Measurements from ENCODE around the gene TXLNG. TPM values are rescaled to one million over a fixed set of nuclear protein-coding genes. Genes with fewer than 3 reads are reported as not detected.

TXLNG gene
- polyA plus RNA-seq, 1 of the 3 experiments (the other 2 are of a cell fraction): 12.1 TPM

GRCh38 chrX:16748425-16748824, 37.8 kb upstream of the TXLNG start:
- Histone ChIP-seq H3K36me3 (replicated peaks in 1 of 2; ENCODE audit: control insufficient read depth in 1 of 2, insufficient read depth in 2 of 2, low read length in 1 of 2) (peaks cover 39 to 46% of the 10 kb centered on the region in 2 experiments), H2AFZ (ENCODE audit: low read depth) (no peak overlapping the region), H3K9me2 (no peaks in the 10 kb centered on the region), H3F3A (replicated peaks; ENCODE audit: insufficient read depth) (no peaks in the 10 kb centered on the region), H3K9ac (no peak overlapping the region), H3K4me1 (ENCODE audit: control insufficient read depth in 1 of 2, insufficient read depth in 2 of 2, low read depth in 1 of 2, low read length in 1 of 2) (0 out of 4 replicates have a peak, but pooled peaks cover 0 to 3% of the 10 kb centered on the region in 2 experiments), H3K79me2 (ENCODE audit: insufficient read depth) (peaks cover 3% of the 10 kb centered on the region; the same call in 1 of the 2 replicates), H4K20me1 (ENCODE audit: insufficient read depth) (no peaks in the 10 kb centered on the region), H3K27ac (ENCODE audit: low read depth in 2 of 2, low read length in 1 of 2) (no peak overlapping the region), H3K4me2 (no peak overlapping the region), H3K9me3 (no peaks in the 10 kb centered on the region), H3K4me3 (ENCODE audit: low read depth in 2 of 2, low read length in 1 of 2) (no peak overlapping the region), H3K27me3 (ENCODE audit: insufficient read depth) (no peaks in the 10 kb centered on the region)
- ChIA-PET CTCF (no interaction called here), POLR2A (interaction anchor here (0.5 kb wide), 1 partner anchor 9 kb away, joined by 4 read pairs; no protein-coding TSS in a partner anchor)
- DNase-seq: no peak
- 94% methylated on average over 5 of the region's 5 CpGs for WGBS (ENCODE audit: low lambda C conversion rate)
- no peak for TF ChIP-seq JUND (IDR thresholded peaks at IDR 0.05)

DNA sequence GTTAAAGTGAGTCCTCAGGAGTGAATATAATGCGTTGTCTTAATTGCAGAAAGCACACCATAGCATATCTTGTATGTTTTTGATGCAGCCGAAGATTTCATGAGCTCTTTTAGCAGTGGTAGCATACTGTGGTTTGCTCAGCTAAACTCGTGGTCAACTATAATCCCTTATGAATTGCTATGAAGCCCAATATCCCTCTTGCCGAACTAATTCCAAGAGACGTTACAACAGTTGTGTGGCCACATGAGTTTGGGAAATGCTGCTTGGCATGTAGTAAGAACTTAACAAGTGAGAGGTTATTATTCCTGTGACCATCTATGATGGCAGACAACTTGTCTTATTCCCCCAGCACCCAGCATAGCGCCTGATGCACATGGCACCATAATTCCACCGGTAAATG, 36.1 kb upstream of the TXLNG start:
- Histone ChIP-seq H3K27ac (ENCODE audit: low read depth in 2 of 2, low read length in 1 of 2) (no peak overlapping the region), H3F3A (replicated peaks; ENCODE audit: insufficient read depth) (no peaks in the 10 kb centered on the region), H3K9me3 (no peaks in the 10 kb centered on the region), H3K9me2 (no peaks in the 10 kb centered on the region), H3K79me2 (ENCODE audit: insufficient read depth) (peaks cover 3% of the 10 kb centered on the region; the same call in 1 of the 2 replicates), H3K9ac (no peak overlapping the region), H2AFZ (ENCODE audit: low read depth) (no peak overlapping the region), H4K20me1 (ENCODE audit: insufficient read depth) (no peaks in the 10 kb centered on the region), H3K4me2 (no peak overlapping the region), H3K4me1 (ENCODE audit: control insufficient read depth in 1 of 2, insufficient read depth in 2 of 2, low read depth in 1 of 2, low read length in 1 of 2) (no peaks in the 10 kb centered on the region), H3K4me3 (ENCODE audit: low read depth in 2 of 2, low read length in 1 of 2) (no peak overlapping the region), H3K27me3 (ENCODE audit: insufficient read depth) (no peaks in the 10 kb centered on the region), H3K36me3 (replicated peaks in 1 of 2; ENCODE audit: control insufficient read depth in 1 of 2, insufficient read depth in 2 of 2, low read length in 1 of 2) (peaks cover 37 to 49% of the 10 kb centered on the region in 2 experiments)
- POLR2A ChIA-PET: no interaction called here
- TF ChIP-seq MEF2A (IDR thresholded peaks at IDR 0.05; ENCODE audit: borderline replicate concordance, low read depth) (no peak), RCOR1 (IDR thresholded peaks at IDR 0.05; ENCODE audit: low read length) (no peak), YY1 (IDR thresholded peaks at IDR 0.05; ENCODE audit: low read depth) (no peak), FOXM1 (IDR thresholded peaks at IDR 0.05; ENCODE audit: low read depth) (no peak), TCF12 (IDR thresholded peaks at IDR 0.05) (no peak), FOSL2 (IDR thresholded peaks at IDR 0.05; ENCODE audit: borderline replicate concordance, low read depth) (no peak), RXRA (IDR thresholded peaks at IDR 0.05; ENCODE audit: borderline replicate concordance, low read depth) (no peak), TAF1 (IDR thresholded peaks at IDR 0.05; ENCODE audit: borderline replicate concordance, low read depth, low read length) (no peak), CHD2 (IDR thresholded peaks at IDR 0.05; ENCODE audit: low read length, partially characterized antibody) (no peak), EZH2phosphoT487 (IDR thresholded peaks at IDR 0.05; ENCODE audit: borderline replicate concordance, low read depth) (no peak), GABPA (IDR thresholded peaks at IDR 0.05; ENCODE audit: low read depth) (no peak), RAD21 (IDR thresholded peaks at IDR 0.05; ENCODE audit: low read length) (no peak), SIN3A (IDR thresholded peaks at IDR 0.05; ENCODE audit: borderline replicate concordance, low read depth, low read length) (no peak)
- CTCF ChIA-PET: interaction anchor here (1.2 kb wide), 1 partner anchor 110 kb away, joined by 3 read pairs; no protein-coding TSS in a partner anchor
- 90% methylated on average over 7 of the region's 7 CpGs for WGBS (ENCODE audit: low lambda C conversion rate)
- DNase-seq: no peak

- Histone ChIP-seq H3F3A (replicated peaks; ENCODE audit: insufficient read depth) (no peaks in the 10 kb centered on the region), H3K27ac (ENCODE audit: low read depth in 2 of 2, low read length in 1 of 2) (no peak overlapping the region), H3K4me1 (ENCODE audit: control insufficient read depth in 1 of 2, insufficient read depth in 2 of 2, low read depth in 1 of 2, low read length in 1 of 2) (no peaks in the 10 kb centered on the region), H3K9me2 (no peaks in the 10 kb centered on the region), H3K27me3 (ENCODE audit: insufficient read depth) (no peaks in the 10 kb centered on the region), H4K20me1 (ENCODE audit: insufficient read depth) (no peaks in the 10 kb centered on the region), H3K9ac (no peak overlapping the region), H2AFZ (ENCODE audit: low read depth) (no peak overlapping the region), H3K4me3 (ENCODE audit: low read depth in 2 of 2, low read length in 1 of 2) (no peak overlapping the region), H3K79me2 (ENCODE audit: insufficient read depth) (peaks cover 3% of the 10 kb centered on the region; the same call in 1 of the 2 replicates), H3K36me3 (replicated peaks in 1 of 2; ENCODE audit: control insufficient read depth in 1 of 2, insufficient read depth in 2 of 2, low read length in 1 of 2) (peaks cover 38 to 56% of the 10 kb centered on the region in 2 experiments), H3K4me2 (no peak overlapping the region), H3K9me3 (no peaks in the 10 kb centered on the region)
- POLR2A ChIA-PET: no interaction called here
- DNase-seq: no peak
- WGBS (ENCODE audit: low lambda C conversion rate): 97% methylated on average over 2 of the region's 2 CpGs
- CTCF ChIA-PET: no interaction called here
- TF ChIP-seq EZH2phosphoT487 (IDR thresholded peaks at IDR 0.05; ENCODE audit: borderline replicate concordance, low read depth) (no peak), TAF1 (IDR thresholded peaks at IDR 0.05; ENCODE audit: borderline replicate concordance, low read depth, low read length) (no peak), GABPA (IDR thresholded peaks at IDR 0.05; ENCODE audit: low read depth) (no peak), JUND (IDR thresholded peaks at IDR 0.05) (no peak), TCF12 (IDR thresholded peaks at IDR 0.05) (no peak), YY1 (IDR thresholded peaks at IDR 0.05; ENCODE audit: low read depth) (no peak), RCOR1 (IDR thresholded peaks at IDR 0.05; ENCODE audit: low read length) (no peak), CHD2 (IDR thresholded peaks at IDR 0.05; ENCODE audit: low read length, partially characterized antibody) (no peak), FOSL2 (IDR thresholded peaks at IDR 0.05; ENCODE audit: borderline replicate concordance, low read depth) (no peak), RFX5 (IDR thresholded peaks at IDR 0.05; ENCODE audit: low read length) (no peak), POLR2AphosphoS5 (IDR thresholded peaks at IDR 0.05; ENCODE audit: low read depth, low read length) (no peak)
- TF ChIP-seq, protein P1, sequence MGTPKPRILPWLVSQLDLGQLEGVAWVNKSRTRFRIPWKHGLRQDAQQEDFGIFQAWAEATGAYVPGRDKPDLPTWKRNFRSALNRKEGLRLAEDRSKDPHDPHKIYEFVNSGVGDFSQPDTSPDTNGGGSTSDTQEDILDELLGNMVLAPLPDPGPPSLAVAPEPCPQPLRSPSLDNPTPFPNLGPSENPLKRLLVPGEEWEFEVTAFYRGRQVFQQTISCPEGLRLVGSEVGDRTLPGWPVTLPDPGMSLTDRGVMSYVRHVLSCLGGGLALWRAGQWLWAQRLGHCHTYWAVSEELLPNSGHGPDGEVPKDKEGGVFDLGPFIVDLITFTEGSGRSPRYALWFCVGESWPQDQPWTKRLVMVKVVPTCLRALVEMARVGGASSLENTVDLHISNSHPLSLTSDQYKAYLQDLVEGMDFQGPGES (IDR thresholded peaks at IDR 0.05; ENCODE audit: low read depth, low read length): no peak
- TF ChIP-seq, protein P2, sequence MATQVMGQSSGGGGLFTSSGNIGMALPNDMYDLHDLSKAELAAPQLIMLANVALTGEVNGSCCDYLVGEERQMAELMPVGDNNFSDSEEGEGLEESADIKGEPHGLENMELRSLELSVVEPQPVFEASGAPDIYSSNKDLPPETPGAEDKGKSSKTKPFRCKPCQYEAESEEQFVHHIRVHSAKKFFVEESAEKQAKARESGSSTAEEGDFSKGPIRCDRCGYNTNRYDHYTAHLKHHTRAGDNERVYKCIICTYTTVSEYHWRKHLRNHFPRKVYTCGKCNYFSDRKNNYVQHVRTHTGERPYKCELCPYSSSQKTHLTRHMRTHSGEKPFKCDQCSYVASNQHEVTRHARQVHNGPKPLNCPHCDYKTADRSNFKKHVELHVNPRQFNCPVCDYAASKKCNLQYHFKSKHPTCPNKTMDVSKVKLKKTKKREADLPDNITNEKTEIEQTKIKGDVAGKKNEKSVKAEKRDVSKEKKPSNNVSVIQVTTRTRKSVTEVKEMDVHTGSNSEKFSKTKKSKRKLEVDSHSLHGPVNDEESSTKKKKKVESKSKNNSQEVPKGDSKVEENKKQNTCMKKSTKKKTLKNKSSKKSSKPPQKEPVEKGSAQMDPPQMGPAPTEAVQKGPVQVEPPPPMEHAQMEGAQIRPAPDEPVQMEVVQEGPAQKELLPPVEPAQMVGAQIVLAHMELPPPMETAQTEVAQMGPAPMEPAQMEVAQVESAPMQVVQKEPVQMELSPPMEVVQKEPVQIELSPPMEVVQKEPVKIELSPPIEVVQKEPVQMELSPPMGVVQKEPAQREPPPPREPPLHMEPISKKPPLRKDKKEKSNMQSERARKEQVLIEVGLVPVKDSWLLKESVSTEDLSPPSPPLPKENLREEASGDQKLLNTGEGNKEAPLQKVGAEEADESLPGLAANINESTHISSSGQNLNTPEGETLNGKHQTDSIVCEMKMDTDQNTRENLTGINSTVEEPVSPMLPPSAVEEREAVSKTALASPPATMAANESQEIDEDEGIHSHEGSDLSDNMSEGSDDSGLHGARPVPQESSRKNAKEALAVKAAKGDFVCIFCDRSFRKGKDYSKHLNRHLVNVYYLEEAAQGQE (IDR thresholded peaks at IDR 0.05; ENCODE audit: low read depth, low read length): no peak
Measured at GRCh38 chrX:16754019-16754418, 32.2 kb upstream of the TXLNG start.
